GM12875 (cell line): ENCODE data around the gene MAMSTR.

Source experiments
- H3K4me3 ChIP-seq: one replicate; pipeline ENCODE4 v1.5.1; 2011; ENCODE audit warnings: low read depth, low read length, control low read depth
- CTCF ChIP-seq: IDR thresholded peaks from 2 replicates; pipeline ENCODE4 v1.5.1; 2011; ENCODE audit warnings: low read depth, mild to moderate bottlenecking, control low read depth, inconsistent platforms, low read length, moderate library complexity, borderline replicate concordance; ENCODE audit not compliant: insufficient read depth

Gene MAMSTR

GRCh38 chr19:48750771-48751504, 31.4 kb upstream of the MAMSTR start:
- no peak for TF ChIP-seq CTCF
- H3K4me3 ChIP-seq, result no peak overlapping the region

GRCh38 chr19:48750351-48750750, 30.8 kb upstream of the MAMSTR start:
- H3K4me3 ChIP-seq, result no peak overlapping the region
- no peak for TF ChIP-seq CTCF

GRCh38 chr19:48749571-48750198, 30.2 kb upstream of the MAMSTR start:
- H3K4me3 ChIP-seq, result no peak overlapping the region
- TF ChIP-seq CTCF, result no peak

GRCh38 chr19:48746738-48747575, 27.4 kb upstream of the MAMSTR start, which contains the start of gene IZUMO1:
Gene IZUMO1, minus strand, starts transcription at chr19:48746909. Its CDS starts 1,050 bp downstream, at chr19:48745859.
- TF ChIP-seq CTCF, result no peak
- no peak within 1 kb of the TSS for H3K4me3 ChIP-seq

- H3K4me3 ChIP-seq, result no peak overlapping the region
- no peak for TF ChIP-seq CTCF
Measured at GRCh38 chr19:48746110-48746509, 26.6 kb upstream of the MAMSTR start.

GRCh38 chr19:48745208-48745995, 25.9 kb upstream of the MAMSTR start:
- no peak for TF ChIP-seq CTCF
- H3K4me3 ChIP-seq, result no peak overlapping the region
